ENCODE data around the gene NDUFA3.

GRCh38 chr19:54153731-54154326 lies 51.2 kb downstream of the NDUFA3 start:
- TF ChIP-seq, protein P1, sequence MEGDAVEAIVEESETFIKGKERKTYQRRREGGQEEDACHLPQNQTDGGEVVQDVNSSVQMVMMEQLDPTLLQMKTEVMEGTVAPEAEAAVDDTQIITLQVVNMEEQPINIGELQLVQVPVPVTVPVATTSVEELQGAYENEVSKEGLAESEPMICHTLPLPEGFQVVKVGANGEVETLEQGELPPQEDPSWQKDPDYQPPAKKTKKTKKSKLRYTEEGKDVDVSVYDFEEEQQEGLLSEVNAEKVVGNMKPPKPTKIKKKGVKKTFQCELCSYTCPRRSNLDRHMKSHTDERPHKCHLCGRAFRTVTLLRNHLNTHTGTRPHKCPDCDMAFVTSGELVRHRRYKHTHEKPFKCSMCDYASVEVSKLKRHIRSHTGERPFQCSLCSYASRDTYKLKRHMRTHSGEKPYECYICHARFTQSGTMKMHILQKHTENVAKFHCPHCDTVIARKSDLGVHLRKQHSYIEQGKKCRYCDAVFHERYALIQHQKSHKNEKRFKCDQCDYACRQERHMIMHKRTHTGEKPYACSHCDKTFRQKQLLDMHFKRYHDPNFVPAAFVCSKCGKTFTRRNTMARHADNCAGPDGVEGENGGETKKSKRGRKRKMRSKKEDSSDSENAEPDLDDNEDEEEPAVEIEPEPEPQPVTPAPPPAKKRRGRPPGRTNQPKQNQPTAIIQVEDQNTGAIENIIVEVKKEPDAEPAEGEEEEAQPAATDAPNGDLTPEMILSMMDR (IDR thresholded peaks at IDR 0.05) = no peak
- TF ChIP-seq POLR2A (IDR thresholded peaks at IDR 0.05) = no peak
